SW 1271 (cell line): ENCODE results near the gene SCUBE1.

ENCODE experiments used
- DNase-seq, 2 experiments: peaks; one replicate each; lab custom pipeline; 2025; lab: John Stamatoyannopoulos, UW

Gene SCUBE1

GRCh38 chr22:43155789-43156188 is 187.4 kb downstream of the SCUBE1 start:
- DNase-seq, result no peak

- DNase-seq, result no peak
Measured at GRCh38 chr22:43154887-43155536, 188.2 kb downstream of the SCUBE1 start.

GRCh38 chr22:43153899-43154298 is 189.3 kb downstream of the SCUBE1 start:
- DNase-seq, result no peak

- peak; percentile 34 to 45 for DNase-seq
Measured at GRCh38 chr22:43152357-43153071, 190.7 kb downstream of the SCUBE1 start.

GRCh38 chr22:43152003-43152356 is 191.2 kb downstream of the SCUBE1 start:
- no peak for DNase-seq

- peak in 1 of 2 experiments; percentile 38 for DNase-seq
Measured at GRCh38 chr22:43151251-43152002, 191.7 kb downstream of the SCUBE1 start, which contains the start of gene TSPO. Gene TSPO (plus strand): TSS chr22:43151559. CDS start chr22:43159239, 7,680 bp downstream.

GRCh38 chr22:43150731-43151206 is 192.4 kb downstream of the SCUBE1 start:
- DNase-seq, result no peak

- no peak for DNase-seq
Measured at GRCh38 chr22:43148581-43148980, 194.6 kb downstream of the SCUBE1 start.

GRCh38 chr22:43147821-43148220 is 195.4 kb downstream of the SCUBE1 start:
- no peak for DNase-seq
